Renal pelvis (tissue), 4 donors: ENCODE results near the gene CHMP2B. TPM values are rescaled to one million over a fixed set of nuclear protein-coding genes. Genes with fewer than 3 reads are reported as not detected.
"Not testable (repeated sequence)": the region's sequence is repeated elsewhere in the genome, so short reads cannot be mapped to it uniquely, and the experiment has no call there.

Experiments used
- DNase-seq: peaks from one replicate; pipeline ENCODE4 v3.0.0-alpha.2; 2013
- polyA plus RNA-seq, 3 donors: library from polyadenylated mRNA; unstranded; fragments of 120-200 nt; gene quantifications; one replicate each; pipeline ENCODE4 v1.2.1, GENCODE V29; 2013; ENCODE audit not compliant: insufficient read length in 3 of 3

CHMP2B gene
- polyA plus RNA-seq, 3 donors, result 51.9 to 56.0 (median 52.8) TPM

- no peak for DNase-seq
Measured at GRCh38 chr3:87288446-87288845, 61.3 kb downstream of the CHMP2B start.

- peak; percentile 33 for DNase-seq
Measured at GRCh38 chr3:87298111-87298718, 71.1 kb downstream of the CHMP2B start.

GRCh38 chr3:87305031-87305430, 77.9 kb downstream of the CHMP2B start:
- DNase-seq, result not testable (repeated sequence)

Other genes with a start within 250 kb of the CHMP2B start
- gene VGLL3, start 236.2 kb upstream of the CHMP2B start, polyA plus RNA-seq, result 1 to 10 TPM; 4.4 to 5.5 (median 4.8) TPM
- not detected for gene POU1F1, start 49.3 kb downstream of the CHMP2B start, polyA plus RNA-seq